ENCODE results near the gene FABP3.

The FABP3 gene

GRCh38 chr1:31373056-31373896 is at the start of gene FABP3:
TSS of gene FABP3 (minus strand) at chr1:31373076. CDS start at chr1:31373014, 62 bp downstream.
- DNase-seq (ENCODE audit: low spot score), result peak; percentile 84

DNA sequence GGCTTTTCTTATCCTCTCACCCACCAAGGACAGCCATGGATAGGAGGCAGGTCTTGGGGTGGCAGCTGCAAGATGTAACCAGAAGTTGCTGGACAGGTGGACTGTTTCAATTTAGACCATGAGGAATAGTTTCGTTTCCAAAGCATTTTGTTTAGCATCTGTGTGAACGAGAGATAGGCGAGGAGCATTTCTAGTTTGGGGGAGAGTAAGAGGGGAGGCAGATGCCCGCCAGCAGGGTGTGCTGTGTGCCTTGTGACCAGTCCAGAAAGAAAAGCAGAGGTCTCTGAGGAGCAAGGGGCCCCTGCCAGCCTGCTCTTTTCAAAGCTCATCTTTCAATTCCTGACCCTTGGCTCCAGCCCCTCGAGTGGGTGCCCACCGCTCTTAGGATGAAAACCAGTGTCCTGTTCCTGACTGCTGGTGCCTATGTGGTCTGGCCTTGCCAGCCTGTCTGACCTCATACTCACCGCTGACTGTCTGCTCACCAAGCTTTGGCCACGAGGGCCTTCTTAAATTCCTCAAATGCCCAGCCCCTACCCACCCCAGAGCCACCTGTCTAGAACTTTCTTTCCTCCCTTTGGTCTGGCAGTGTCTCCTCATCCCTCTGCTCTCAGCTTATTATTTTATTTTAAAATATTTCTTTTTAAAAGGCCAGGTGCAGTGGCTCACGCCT is 48.6 kb upstream of the FABP3 start:
- no peak for DNase-seq (ENCODE audit: low spot score)

- no peak for DNase-seq (ENCODE audit: low spot score)
Observed at GRCh38 chr1:31420716-31421115, 47.8 kb upstream of the FABP3 start.

GRCh38 chr1:31418626-31419323 is 45.9 kb upstream of the FABP3 start:
- DNase-seq (ENCODE audit: low spot score), result no peak

DNA sequence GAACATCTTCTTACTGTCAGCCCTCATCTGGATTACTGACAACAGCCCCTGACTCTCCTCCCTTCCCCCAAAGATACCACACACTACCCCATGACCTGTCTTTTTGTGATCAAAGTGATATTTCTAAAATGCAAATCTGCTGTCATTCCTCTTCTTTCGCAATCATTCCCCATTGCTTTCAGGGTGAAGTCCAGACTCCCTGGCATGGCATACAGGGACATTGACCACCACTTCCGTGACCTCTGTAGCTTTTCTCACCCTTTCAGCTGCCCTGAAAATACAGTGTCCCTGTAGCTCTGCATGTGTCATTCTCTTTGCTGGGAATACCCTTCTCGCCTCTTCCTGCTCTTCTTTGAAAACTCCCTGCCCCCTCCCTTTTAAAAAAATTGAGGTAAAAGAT is 44.3 kb upstream of the FABP3 start:
- DNase-seq (ENCODE audit: low spot score), result no peak

DNA sequence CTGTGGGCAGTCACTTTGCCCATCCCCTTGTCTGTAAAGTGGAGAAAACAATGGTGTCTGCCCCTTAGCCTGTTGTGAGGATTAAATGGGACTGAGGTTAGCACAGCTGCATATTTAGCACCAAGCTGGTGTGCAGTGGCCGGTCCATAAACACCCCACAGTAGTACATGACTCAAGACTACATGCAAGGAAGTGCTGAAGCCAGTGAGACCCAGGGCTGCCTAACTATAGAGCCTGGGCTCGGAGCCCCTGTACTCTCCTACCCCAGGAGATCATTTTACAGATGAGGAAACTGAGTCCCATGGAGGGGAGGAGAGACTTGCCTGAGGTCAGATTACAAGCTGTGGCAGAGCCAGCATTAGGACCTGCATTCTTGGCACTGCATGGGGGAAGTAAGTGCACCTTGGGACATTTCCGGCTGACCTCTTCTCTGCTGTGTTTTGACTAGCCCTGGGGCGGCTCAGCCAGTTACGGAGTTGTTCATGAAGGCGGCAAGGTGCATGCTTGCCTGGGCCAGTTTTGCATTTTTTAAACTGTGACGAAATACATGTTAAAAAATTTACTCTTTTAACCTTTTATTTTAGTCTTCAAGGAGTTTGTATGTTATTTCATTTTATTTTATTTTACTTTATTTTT is 43.3 kb upstream of the FABP3 start:
- DNase-seq (ENCODE audit: low spot score), result no peak

GRCh38 chr1:31415658-31416057 is 42.8 kb upstream of the FABP3 start:
- DNase-seq (ENCODE audit: low spot score), result no peak

- DNase-seq (ENCODE audit: low spot score), result no peak
Observed at GRCh38 chr1:31414980-31415370, 42.1 kb upstream of the FABP3 start.

- peak; percentile 68 for DNase-seq (ENCODE audit: low spot score)
Observed at GRCh38 chr1:31413405-31414001, 40.6 kb upstream of the FABP3 start.

DNA sequence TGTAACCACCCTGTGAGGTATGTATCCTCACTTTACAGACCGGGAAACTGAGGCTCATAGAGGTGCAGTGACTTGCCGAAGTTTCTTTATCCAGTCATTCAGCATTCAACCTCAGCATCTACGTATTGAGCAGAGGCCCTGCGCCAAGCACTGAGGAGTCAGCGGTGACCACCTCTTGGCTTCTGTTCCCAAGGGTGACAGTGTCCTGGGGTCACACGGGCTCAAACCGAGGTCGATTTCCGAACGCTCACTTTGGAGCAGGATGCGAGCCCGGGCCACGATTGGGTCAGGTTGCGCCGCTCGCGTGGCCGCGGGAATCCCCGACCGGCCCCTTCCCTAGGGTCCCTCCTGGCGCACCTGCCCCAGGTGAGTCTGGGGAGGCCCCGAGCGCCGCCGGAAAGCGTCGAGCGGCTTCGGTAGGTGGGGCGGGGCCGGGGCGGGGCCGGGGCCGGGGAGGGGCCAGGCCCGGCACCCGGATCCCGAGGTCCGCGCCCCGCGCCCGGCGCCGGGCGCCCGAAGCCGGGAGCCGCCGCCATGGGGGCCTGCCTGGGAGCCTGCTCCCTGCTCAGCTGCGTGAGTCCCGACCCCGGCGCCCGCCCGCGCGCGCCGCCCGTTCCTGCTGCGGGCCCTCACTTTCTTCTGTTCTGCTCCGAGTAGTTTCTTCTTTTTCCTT is 40.0 kb upstream of the FABP3 start, which contains the start of gene SERINC2:
Gene SERINC2, plus strand, starts transcription at position 482 of the 673 bp plus-strand sequence. Its CDS starts 53 bp downstream, at position 535.
- peak; percentile 83 for DNase-seq (ENCODE audit: low spot score)

- DNase-seq (ENCODE audit: low spot score), result no peak
Observed at GRCh38 chr1:31412205-31412604, 39.3 kb upstream of the FABP3 start.

DNA sequence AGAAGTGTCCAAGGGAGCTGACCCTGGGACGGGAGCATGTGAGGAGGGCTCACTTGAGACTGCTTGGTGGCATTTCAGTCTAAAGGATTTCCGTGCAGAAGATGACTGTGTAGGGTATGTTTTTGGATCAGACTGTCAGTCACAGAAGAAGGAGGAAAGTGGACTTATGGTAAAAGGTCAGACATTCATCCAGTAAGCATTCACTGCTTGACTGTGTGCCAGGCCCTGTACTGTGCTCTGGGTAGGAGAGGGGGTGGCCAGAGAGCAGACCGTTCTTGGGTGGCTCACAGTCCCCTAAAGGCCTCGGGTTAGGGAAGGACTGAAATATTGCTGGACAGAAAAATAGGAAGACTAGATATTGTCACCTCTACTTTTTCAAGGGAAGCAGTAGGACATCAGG is 38.0 kb upstream of the FABP3 start:
- DNase-seq (ENCODE audit: low spot score), result no peak

- DNase-seq (ENCODE audit: low spot score), result no peak
Observed at GRCh38 chr1:31409946-31410858, 37.3 kb upstream of the FABP3 start.

DNA sequence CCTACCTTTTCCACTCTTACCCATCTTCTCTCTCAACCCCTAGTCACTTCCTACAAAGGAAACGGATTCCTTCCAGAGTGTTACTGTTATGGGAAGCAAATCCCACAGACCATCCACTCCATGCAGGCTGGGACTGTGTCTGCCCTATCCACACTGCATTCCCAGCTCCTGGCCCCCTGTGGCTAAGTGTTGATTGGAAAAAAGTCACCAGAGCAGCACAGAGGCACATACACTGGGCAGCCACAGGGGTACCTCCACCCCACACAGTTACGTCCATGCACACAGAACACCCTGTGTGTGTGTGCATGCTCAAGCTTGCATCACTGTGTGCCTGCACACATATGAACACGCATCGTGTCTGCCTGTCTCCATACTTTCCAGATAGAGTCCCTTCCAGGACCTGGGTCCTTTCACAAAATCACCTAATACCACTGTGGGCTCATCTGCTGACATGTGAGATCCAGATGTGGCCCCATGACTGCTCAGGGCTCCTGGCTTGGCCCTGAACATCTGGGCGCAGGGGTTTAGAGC is 36.0 kb upstream of the FABP3 start:
- DNase-seq (ENCODE audit: low spot score), result no peak

GRCh38 chr1:31407029-31407626 is 34.3 kb upstream of the FABP3 start:
- no peak for DNase-seq (ENCODE audit: low spot score)

GRCh38 chr1:31405578-31406245 is 32.8 kb upstream of the FABP3 start:
- DNase-seq (ENCODE audit: low spot score), result no peak

GRCh38 chr1:31401241-31401640 is 28.4 kb upstream of the FABP3 start:
- no peak for DNase-seq (ENCODE audit: low spot score)

DNA sequence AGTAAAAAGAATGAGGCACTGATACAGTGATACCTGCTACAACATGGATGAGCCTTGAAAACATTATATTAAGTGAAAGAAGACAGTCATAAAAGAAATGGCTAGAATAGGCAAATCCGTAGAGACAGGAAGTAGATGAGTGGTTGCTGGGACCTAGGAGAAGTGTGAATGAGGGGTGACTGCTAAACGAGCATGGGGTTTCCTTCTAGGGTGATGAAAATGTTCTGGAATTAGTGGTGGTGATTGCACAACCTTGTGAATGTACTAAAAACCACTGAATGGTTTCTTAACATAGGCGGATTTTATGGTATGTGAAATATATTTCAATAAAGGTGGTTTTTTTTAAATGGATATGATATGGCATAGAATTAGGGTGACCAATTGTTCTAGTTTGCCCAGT is 27.5 kb upstream of the FABP3 start:
- DNase-seq (ENCODE audit: low spot score), result no peak

DNA sequence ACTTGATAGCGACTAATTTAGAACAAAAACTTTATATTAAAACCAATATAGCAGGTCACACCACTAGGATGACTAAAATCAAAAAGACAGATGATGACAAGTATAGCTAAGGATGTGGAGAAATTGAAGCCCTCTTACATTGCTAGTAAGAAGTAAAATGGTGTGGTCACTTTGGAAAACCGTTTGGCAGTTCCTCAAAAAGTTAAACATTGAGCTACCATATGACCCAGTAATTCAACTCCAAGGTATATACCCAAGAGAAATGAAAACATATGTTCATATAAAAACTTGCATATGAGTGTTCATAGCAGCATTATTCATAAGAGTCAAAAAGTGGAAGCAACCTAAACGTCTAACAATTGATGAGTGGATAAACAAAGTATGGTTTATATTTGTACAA is 27.1 kb upstream of the FABP3 start:
- DNase-seq (ENCODE audit: low spot score), result no peak
